ENCODE measurements around the gene ROCK2.
"Not testable (repeated sequence)": the region's sequence is repeated elsewhere in the genome, so short reads cannot be mapped to it uniquely, and the experiment has no call there.

ROCK2 gene

DNA sequence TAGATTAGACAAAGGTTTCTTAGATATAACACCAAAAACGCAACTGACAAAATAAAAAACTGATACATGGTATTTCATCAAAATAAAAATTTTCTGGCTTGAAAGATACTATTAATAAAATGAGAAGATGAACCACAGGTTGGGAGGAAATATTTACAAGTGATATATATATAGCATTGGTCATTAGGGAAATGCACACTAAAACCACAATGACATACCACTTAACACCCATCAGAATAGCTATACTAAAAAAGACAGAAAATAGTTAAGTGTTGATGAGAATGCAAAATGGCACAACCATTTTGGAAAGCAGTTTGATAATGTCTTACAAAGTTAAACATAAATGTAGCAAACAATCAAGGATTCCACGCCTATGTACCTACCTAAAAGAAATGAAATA is 105.3 kb downstream of the ROCK2 start:
- Histone ChIP-seq H3K4me1 (ENCODE audit: insufficient read depth, low read length) (no peaks in the 10 kb centered on the region), H3K36me3 (ENCODE audit: insufficient read depth, low read length) (no peaks in the 10 kb centered on the region), H3K4me3 (ENCODE audit: low read length) (no peak overlapping the region), H3K27me3 (ENCODE audit: insufficient read depth, low read length) (no peaks in the 10 kb centered on the region), H3K9me3 (ENCODE audit: low read length) (peaks cover 8% of the 10 kb centered on the region), H2AFZ (ENCODE audit: low read depth, low read length) (no peak overlapping the region)

DNA sequence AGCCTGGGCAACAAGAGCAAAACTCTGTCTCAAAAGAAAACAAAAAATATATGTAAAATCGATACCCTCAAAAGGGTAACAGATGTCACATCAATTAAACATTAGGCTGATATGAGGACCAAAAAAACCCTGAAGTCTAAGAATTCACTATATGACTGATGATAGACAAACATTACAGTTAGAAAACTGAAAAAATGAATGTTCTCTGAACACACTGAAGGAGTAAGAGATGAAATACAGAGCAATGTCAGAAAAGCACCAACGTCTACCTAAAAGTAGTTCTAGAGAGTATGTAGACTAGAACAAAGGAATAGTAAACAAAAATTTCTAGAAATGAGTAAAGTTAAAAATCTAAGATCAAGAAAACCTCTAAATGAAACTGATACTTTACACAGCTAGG is 107.3 kb downstream of the ROCK2 start:
- no peak overlapping the region for H3K4me3 ChIP-seq (ENCODE audit: low read length)

DNA sequence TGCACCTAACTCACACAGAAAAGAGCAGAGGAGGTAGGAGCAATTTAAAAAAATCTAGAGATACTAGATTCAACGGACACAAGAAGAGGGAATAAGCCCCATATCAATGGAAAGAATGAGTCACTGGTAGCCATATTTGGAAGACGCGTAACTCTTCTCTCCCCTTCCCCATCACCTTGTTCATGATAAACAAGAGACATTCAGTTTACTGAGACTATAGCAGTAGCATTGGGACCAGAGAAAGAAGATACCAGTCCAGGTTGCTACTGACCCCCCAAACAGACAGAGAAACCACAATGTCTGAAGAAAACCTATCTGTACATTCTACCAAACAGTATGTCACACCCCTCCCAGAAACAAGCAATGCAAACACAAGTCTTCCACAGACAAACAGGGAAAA is 108.1 kb downstream of the ROCK2 start:
- no peaks in the 10 kb centered on the region for H3K27me3 ChIP-seq (ENCODE audit: insufficient read depth, low read length)
- H3K36me3 ChIP-seq (ENCODE audit: insufficient read depth, low read length) = peaks cover 2% of the 10 kb centered on the region
- H3K4me1 ChIP-seq (ENCODE audit: insufficient read depth, low read length) = no peaks in the 10 kb centered on the region
- H2AFZ ChIP-seq (ENCODE audit: low read depth, low read length) = no peak overlapping the region
- H3K4me3 ChIP-seq (ENCODE audit: low read length) = no peak overlapping the region
- H3K9me3 ChIP-seq (ENCODE audit: low read length) = peaks cover 5% of the 10 kb centered on the region

More for the DNA sequence above, 107.3 kb downstream of the ROCK2 start:
- H3K9me3 ChIP-seq (ENCODE audit: low read length) = peaks cover 2% of the 10 kb centered on the region
- no peak overlapping the region for H2AFZ ChIP-seq (ENCODE audit: low read depth, low read length)
- H3K27me3 ChIP-seq (ENCODE audit: insufficient read depth, low read length) = no peaks in the 10 kb centered on the region
- no peaks in the 10 kb centered on the region for H3K4me1 ChIP-seq (ENCODE audit: insufficient read depth, low read length)
- peaks cover 2% of the 10 kb centered on the region for H3K36me3 ChIP-seq (ENCODE audit: insufficient read depth, low read length)

DNA sequence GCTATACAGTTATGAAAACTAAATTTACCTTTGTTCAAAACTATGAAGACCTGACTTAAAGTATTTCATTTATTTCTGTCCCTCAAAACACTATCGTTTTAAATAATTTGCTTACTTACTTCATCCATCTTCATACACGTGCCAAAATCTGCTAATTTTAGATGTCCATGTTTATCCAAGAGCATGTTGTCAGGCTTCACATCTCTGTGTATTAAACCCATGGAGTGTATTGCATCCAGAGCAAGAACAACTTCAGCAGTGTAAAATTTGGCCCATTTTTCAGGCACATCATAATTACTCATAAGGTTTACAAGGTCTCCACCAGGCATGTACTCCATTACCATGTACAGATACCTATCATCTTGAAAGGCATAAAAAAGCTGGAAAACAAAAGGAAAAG is 108.9 kb downstream of the ROCK2 start:
- Histone ChIP-seq H3K27me3 (ENCODE audit: insufficient read depth, low read length) (no peaks in the 10 kb centered on the region), H3K36me3 (ENCODE audit: insufficient read depth, low read length) (peaks cover 2% of the 10 kb centered on the region), H3K9me3 (ENCODE audit: low read length) (peaks cover 5% of the 10 kb centered on the region), H3K4me3 (ENCODE audit: low read length) (no peak overlapping the region), H3K4me1 (ENCODE audit: insufficient read depth, low read length) (no peaks in the 10 kb centered on the region), H2AFZ (ENCODE audit: low read depth, low read length) (no peak overlapping the region)

DNA sequence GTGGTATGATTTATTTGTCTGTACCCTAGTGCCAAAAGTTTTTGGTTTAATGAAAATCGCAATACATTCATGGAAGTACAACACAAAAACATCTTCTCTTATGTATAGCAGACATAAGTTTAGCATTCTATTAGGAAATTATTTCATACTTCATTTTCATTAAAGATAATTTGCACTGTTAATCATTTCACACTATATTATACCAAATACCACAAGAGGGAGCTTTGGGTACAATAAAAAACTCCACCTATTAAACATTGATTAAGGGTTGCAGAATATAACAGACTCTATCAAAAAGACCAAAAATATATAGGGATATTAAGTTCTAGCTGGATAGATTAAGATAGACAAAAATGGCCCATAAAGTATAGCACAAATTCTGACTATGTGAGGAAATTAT is 110.1 kb downstream of the ROCK2 start:
- Histone ChIP-seq H3K4me3 (ENCODE audit: low read length) (no peak overlapping the region), H2AFZ (ENCODE audit: low read depth, low read length) (no peak overlapping the region), H3K9me3 (ENCODE audit: low read length) (peaks cover 2% of the 10 kb centered on the region), H3K27me3 (ENCODE audit: insufficient read depth, low read length) (no peaks in the 10 kb centered on the region), H3K36me3 (ENCODE audit: insufficient read depth, low read length) (peaks cover 2% of the 10 kb centered on the region), H3K4me1 (ENCODE audit: insufficient read depth, low read length) (no peaks in the 10 kb centered on the region)

DNA sequence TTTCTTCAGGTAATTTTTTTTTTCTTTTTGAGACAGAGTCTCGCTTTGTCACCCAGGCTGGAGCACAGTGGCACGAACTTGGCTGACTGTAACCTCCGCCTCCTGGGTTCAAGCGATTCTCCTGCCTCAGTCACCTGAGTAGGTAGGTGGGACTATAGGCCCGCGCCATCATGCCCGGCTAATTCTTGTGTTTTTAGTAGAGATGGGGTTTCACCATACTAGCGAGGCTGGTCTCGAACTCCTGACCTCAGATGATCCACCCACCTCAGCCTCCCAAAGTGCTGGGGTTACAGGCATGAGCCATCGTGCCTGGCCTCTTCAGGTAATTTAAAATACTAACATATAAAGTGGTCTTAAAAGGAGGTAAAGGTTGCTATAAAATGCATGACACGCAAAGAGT is 113.2 kb downstream of the ROCK2 start:
- H3K36me3 ChIP-seq (ENCODE audit: insufficient read depth, low read length); H3K4me3 ChIP-seq (ENCODE audit: low read length); H3K9me3 ChIP-seq (ENCODE audit: low read length); H3K27me3 ChIP-seq (ENCODE audit: insufficient read depth, low read length); H3K4me1 ChIP-seq (ENCODE audit: insufficient read depth, low read length); H2AFZ ChIP-seq (ENCODE audit: low read depth, low read length): not testable (repeated sequence)

DNA sequence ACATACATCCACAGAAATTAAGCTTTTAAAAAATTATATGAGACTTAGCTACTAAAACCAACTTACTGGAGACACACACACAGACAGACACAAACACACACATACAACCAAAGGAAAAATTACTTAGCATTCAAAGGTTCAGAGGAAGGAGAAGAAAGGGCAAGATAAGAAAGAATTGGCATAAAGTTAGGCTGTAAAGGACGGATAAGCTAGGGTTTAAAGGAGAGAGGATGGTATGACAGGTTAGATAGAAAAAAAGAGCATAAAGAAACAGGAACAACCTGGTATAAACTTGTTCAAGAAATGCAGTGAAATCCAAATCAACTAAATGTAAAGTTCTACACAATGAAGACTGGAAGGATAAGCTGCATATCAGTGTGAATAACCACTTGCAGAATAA is 115.7 kb downstream of the ROCK2 start:
- Histone ChIP-seq H3K4me3 (ENCODE audit: low read length) (no peak overlapping the region), H3K9me3 (ENCODE audit: low read length) (peaks cover 2% of the 10 kb centered on the region), H2AFZ (ENCODE audit: low read depth, low read length) (no peak overlapping the region), H3K36me3 (ENCODE audit: insufficient read depth, low read length) (peaks cover 18% of the 10 kb centered on the region), H3K4me1 (ENCODE audit: insufficient read depth, low read length) (no peaks in the 10 kb centered on the region), H3K27me3 (ENCODE audit: insufficient read depth, low read length) (no peaks in the 10 kb centered on the region)

DNA sequence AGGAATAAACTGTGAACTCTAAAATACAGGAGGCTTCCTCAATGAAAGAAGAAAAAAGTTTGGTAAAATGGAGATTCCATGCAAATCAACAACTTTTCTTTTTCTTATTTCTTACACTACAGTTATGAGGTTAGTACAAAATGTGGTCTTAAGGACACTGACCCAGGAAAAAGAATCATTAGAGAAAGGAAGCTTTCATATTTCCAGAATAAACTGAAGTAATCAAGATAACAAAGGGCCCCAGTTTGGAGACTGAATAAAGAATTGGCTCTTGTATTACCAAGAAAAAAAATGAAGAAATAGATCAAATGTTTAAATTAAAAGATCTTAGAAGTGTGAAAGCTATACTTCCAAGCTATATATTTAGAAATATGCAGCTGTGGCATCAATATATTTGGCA is 116.8 kb downstream of the ROCK2 start:
- H3K9me3 ChIP-seq (ENCODE audit: low read length) = peaks cover 2% of the 10 kb centered on the region
- H3K36me3 ChIP-seq (ENCODE audit: insufficient read depth, low read length) = peaks cover 26% of the 10 kb centered on the region
- H2AFZ ChIP-seq (ENCODE audit: low read depth, low read length) = no peak overlapping the region
- H3K4me3 ChIP-seq (ENCODE audit: low read length) = no peak overlapping the region
- no peaks in the 10 kb centered on the region for H3K4me1 ChIP-seq (ENCODE audit: insufficient read depth, low read length)
- no peaks in the 10 kb centered on the region for H3K27me3 ChIP-seq (ENCODE audit: insufficient read depth, low read length)

DNA sequence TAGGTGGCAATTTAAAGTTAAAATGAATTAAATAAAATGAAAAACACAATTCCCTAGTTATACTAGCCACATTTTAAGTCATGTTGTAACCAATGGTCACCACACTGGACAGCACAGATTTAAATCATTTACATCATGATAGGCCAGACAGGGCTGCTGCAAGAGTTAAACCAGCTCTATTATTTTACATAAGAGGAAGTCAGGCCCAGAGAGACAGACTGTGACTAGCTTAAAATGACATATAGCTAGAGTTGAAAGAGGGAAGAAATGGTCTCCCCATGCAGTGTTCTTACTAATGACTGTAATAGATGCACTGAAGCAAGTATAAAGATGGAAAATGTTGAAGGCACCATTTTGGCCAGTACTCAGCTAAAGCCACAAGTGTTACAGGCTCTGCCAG is 119.5 kb downstream of the ROCK2 start:
- Histone ChIP-seq H3K4me1 (ENCODE audit: insufficient read depth, low read length) (no peaks in the 10 kb centered on the region), H3K27me3 (ENCODE audit: insufficient read depth, low read length) (no peaks in the 10 kb centered on the region), H3K9me3 (ENCODE audit: low read length) (no peaks in the 10 kb centered on the region), H2AFZ (ENCODE audit: low read depth, low read length) (no peak overlapping the region), H3K36me3 (ENCODE audit: insufficient read depth, low read length) (peaks cover 40% of the 10 kb centered on the region), H3K4me3 (ENCODE audit: low read length) (no peak overlapping the region)

DNA sequence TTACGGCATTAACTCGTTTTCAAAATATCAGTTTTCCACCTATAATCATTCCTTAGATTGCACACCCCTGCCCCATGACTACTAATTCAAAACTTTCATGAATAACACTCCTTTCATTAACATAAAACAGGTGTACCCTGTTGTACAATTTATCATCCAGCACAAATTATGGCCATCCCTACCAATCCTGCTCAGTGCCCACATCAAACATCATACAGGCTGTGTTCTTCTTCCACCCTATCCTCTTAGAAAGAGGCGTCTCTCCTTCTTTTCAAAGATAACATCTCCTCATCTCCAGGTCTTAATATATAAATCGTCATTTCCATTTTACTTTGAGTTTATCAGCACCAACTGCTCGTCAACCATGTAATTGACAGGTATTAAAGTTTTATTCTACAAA is 121.6 kb downstream of the ROCK2 start:
- no peaks in the 10 kb centered on the region for H3K27me3 ChIP-seq (ENCODE audit: insufficient read depth, low read length)
- no peaks in the 10 kb centered on the region for H3K4me1 ChIP-seq (ENCODE audit: insufficient read depth, low read length)
- H3K4me3 ChIP-seq (ENCODE audit: low read length) = no peak overlapping the region
- H2AFZ ChIP-seq (ENCODE audit: low read depth, low read length) = no peak overlapping the region
- H3K36me3 ChIP-seq (ENCODE audit: insufficient read depth, low read length) = peaks cover 49% of the 10 kb centered on the region
- H3K9me3 ChIP-seq (ENCODE audit: low read length) = no peaks in the 10 kb centered on the region

DNA sequence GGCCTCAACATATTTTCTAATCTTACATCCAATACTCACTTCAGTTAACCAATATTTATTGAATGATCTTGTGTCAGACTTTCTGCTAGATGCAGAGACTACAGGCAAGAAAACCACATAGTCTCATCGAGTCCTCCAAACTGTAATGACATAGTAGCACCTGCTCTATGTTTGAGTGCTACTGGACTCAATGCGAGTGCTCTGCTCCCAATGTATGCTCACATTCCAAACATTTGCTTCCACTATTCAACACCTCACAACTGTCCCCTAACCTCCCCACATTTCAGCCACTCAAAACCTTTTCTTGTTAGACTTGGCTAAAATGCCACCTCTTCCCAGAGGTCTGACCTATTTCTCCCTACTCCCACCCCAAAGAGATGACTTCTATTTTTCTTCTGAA is 124.0 kb downstream of the ROCK2 start:
- Histone ChIP-seq H2AFZ (ENCODE audit: low read depth, low read length) (no peak overlapping the region), H3K9me3 (ENCODE audit: low read length) (no peaks in the 10 kb centered on the region), H3K36me3 (ENCODE audit: insufficient read depth, low read length) (peaks cover 60% of the 10 kb centered on the region), H3K4me1 (ENCODE audit: insufficient read depth, low read length) (no peaks in the 10 kb centered on the region), H3K4me3 (ENCODE audit: low read length) (no peak overlapping the region), H3K27me3 (ENCODE audit: insufficient read depth, low read length) (no peaks in the 10 kb centered on the region)

DNA sequence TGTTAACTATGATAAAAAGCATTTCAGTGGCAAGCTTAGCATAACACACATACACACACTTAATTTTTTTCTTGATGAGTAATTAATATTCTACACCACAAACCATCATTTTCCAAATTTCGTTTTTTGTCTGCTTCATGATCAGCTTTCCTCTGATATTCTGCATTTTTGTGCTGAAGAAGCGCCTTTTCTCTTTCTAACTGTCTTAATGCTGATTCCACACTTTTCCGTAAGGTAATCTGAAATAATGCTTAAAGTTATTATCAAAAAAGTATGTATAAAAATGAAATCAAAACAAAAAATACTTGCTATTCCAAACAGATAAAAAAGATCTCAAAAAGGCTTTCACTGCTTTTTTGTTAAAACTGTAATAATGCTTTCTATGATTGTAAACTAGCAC is 129.0 kb downstream of the ROCK2 start:
- Histone ChIP-seq H3K36me3 (ENCODE audit: insufficient read depth, low read length) (peaks cover 80% of the 10 kb centered on the region), H3K4me1 (ENCODE audit: insufficient read depth, low read length) (no peaks in the 10 kb centered on the region), H2AFZ (ENCODE audit: low read depth, low read length) (no peak overlapping the region), H3K9me3 (ENCODE audit: low read length) (peaks cover 2% of the 10 kb centered on the region), H3K27me3 (ENCODE audit: insufficient read depth, low read length) (no peaks in the 10 kb centered on the region), H3K4me3 (ENCODE audit: low read length) (no peak overlapping the region)

DNA sequence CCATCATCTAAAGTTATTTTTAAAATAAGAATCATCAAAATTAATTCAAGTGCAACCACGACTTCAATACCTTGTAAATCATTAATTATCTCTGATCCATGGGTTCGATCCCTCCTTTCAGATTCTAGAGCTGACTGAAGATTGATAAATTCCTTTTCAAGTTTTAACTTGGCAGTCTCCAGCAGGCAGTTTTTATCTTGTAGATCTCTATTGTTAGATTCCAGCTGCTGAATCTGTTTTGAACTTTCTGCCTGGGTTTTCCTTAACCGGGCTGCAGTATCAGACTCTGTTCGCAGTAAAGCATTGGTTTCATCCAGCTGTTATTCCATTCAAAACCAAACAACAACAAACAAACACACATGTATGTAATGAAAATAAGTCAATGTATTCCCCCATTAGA is 129.7 kb downstream of the ROCK2 start:
- Histone ChIP-seq H2AFZ (ENCODE audit: low read depth, low read length) (no peak overlapping the region), H3K27me3 (ENCODE audit: insufficient read depth, low read length) (no peaks in the 10 kb centered on the region), H3K4me1 (ENCODE audit: insufficient read depth, low read length) (no peaks in the 10 kb centered on the region), H3K9me3 (ENCODE audit: low read length) (peaks cover 2% of the 10 kb centered on the region), H3K4me3 (ENCODE audit: low read length) (no peak overlapping the region), H3K36me3 (ENCODE audit: insufficient read depth, low read length) (peaks cover 82% of the 10 kb centered on the region)

DNA sequence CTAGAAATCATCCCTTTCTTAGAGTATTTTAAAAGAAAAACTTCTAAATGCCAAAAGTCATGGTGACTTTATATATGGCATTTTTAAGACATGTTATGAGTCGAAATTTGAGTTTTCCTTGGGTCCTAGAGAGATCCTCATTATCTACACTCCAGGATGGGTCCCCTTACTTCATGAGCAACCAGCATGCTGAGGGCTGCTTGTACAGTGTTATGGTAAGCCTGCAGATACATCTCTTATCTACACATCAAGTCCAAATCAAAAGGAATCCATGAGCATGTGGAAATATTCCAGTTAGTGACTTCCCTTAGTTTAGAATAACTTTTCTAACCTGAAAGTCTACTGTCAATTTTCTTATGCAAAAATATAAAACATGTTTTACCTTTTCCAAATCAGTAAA is 130.5 kb downstream of the ROCK2 start:
- Histone ChIP-seq H3K9me3 (ENCODE audit: low read length) (peaks cover 2% of the 10 kb centered on the region), H3K4me1 (ENCODE audit: insufficient read depth, low read length) (no peaks in the 10 kb centered on the region), H3K27me3 (ENCODE audit: insufficient read depth, low read length) (no peaks in the 10 kb centered on the region), H2AFZ (ENCODE audit: low read depth, low read length) (no peak overlapping the region), H3K4me3 (ENCODE audit: low read length) (no peak overlapping the region), H3K36me3 (ENCODE audit: insufficient read depth, low read length) (peaks cover 85% of the 10 kb centered on the region)
